H1 (cell line): Measurements from ENCODE around the gene SYK. TPM values are rescaled to one million over a fixed set of nuclear protein-coding genes. Genes with fewer than 3 reads are reported as not detected.

ENCODE experiments used
- CTCF ChIA-PET: fragments of 300-600 bp; sonication (Branson Sonifier 250); formaldehyde crosslinking; loops from one replicate; lab custom pipeline; 2021; ENCODE audit not compliant: partially characterized antibody; lab: Charles Lee
- POLR2A ChIA-PET: fragments of 300-600 bp; sonication (Branson Sonifier 250); formaldehyde crosslinking; loops from one replicate; lab custom pipeline; 2021; ENCODE audit warnings: inconsistent platforms; ENCODE audit not compliant: partially characterized antibody; lab: Charles Lee
- DNase-seq, 2 experiments: peaks; one replicate each; pipeline versions ENCODE4 v3.0.0 to v3.0.0-alpha.2; 2010 to 2022; ENCODE audit warnings: low spot score in 2 of 2, low read depth in 1 of 2, mixed read lengths in 1 of 2
- FAIRE-seq: peaks from 2 replicates; lab custom pipeline; 2011; peaks lifted over from hg19 to GRCh38; lab: Jason Lieb, UNC
- H2AFZ ChIP-seq: 2 replicates; pipeline ENCODE4 v1.8.1; 2012; ENCODE audit warnings: low read length, inconsistent platforms
- H2AK5ac ChIP-seq: 2 replicates; pipeline ENCODE4 v1.6.1; 2013; ENCODE audit warnings: low read depth, low read length
- H2BK120ac ChIP-seq: replicated peaks from 2 replicates; pipeline ENCODE3; 2013; ENCODE audit warnings: low read depth, low read length, inconsistent platforms
- H2BK12ac ChIP-seq: 2 replicates; pipeline ENCODE4 v1.6.1; 2013; ENCODE audit warnings: low read depth, low read length
- H2BK15ac ChIP-seq: 2 replicates; pipeline ENCODE4 v1.6.1; 2013; ENCODE audit warnings: low read length
- H2BK20ac ChIP-seq: 2 replicates; pipeline ENCODE4 v1.6.1; 2013; ENCODE audit warnings: low read length
- H2BK5ac ChIP-seq: 2 replicates; pipeline ENCODE4 v1.6.1; 2013; ENCODE audit warnings: low read depth, low read length
- H3K14ac ChIP-seq: 2 replicates; pipeline ENCODE4 v1.6.1; 2013; ENCODE audit warnings: inconsistent platforms; ENCODE audit not compliant: insufficient read length
- H3K18ac ChIP-seq: 2 replicates; pipeline ENCODE4 v1.6.1; 2013; ENCODE audit warnings: low read length; ENCODE audit errors: extremely low read depth
- H3K23ac ChIP-seq: 2 replicates; pipeline ENCODE4 v1.6.1; 2013; ENCODE audit warnings: inconsistent platforms; ENCODE audit not compliant: insufficient read length
- H3K23me2 ChIP-seq: 2 replicates; pipeline ENCODE4 v1.6.1; 2013; ENCODE audit warnings: low read depth, low read length
- H3K27ac ChIP-seq: 2 replicates; pipeline ENCODE4 v1.6.1; 2011; ENCODE audit warnings: low read depth, low read length, inconsistent platforms
- H3K27me3 ChIP-seq, 4 experiments: replicated peaks in 1 of 4; 1 replicate in 1 of 4; 2 replicates in 3 of 4; pipeline versions ENCODE4 v1.6.1 to v1.8.1; 2011 to 2013; ENCODE audit warnings: low read length in 3 of 4, mild to moderate bottlenecking in 3 of 4, inconsistent platforms in 2 of 4, mixed read lengths in 2 of 4, moderate library complexity in 1 of 4; ENCODE audit not compliant: control insufficient read depth in 3 of 4, insufficient read depth in 3 of 4; ENCODE audit errors: extremely low read depth in 1 of 4
- H3K36me3 ChIP-seq, 4 experiments: 2 replicates each; pipeline versions ENCODE4 v1.6.1 to v1.8.1; 2011 to 2013; ENCODE audit warnings: mild to moderate bottlenecking in 4 of 4, low read length in 3 of 4, moderate library complexity in 2 of 4, control low read depth in 1 of 4, inconsistent platforms in 1 of 4; ENCODE audit not compliant: insufficient read depth in 4 of 4, control insufficient read depth in 2 of 4
- H3K4ac ChIP-seq: replicated peaks from 2 replicates; pipeline ENCODE3; 2013; ENCODE audit warnings: low read length, low read depth, mixed read lengths, inconsistent platforms; ENCODE audit not compliant: insufficient read length
- H3K4me1 ChIP-seq, 4 experiments: replicated peaks in 1 of 4; 1 replicate in 1 of 4; 2 replicates in 3 of 4; pipeline versions ENCODE4 v1.6.1 to v1.8.1; 2011 to 2013; ENCODE audit warnings: low read length in 3 of 4, inconsistent platforms in 2 of 4, mixed read lengths in 1 of 4; ENCODE audit not compliant: insufficient read depth in 4 of 4, control insufficient read depth in 3 of 4
- H3K4me2 ChIP-seq, 2 experiments: 2 replicates each; pipeline versions ENCODE4 v1.6.1 to v1.8.1; 2011 to 2013; ENCODE audit warnings: low read depth in 2 of 2, low read length in 2 of 2, control low read depth in 1 of 2, inconsistent platforms in 1 of 2, mild to moderate bottlenecking in 1 of 2; ENCODE audit not compliant: insufficient read depth in 1 of 2
- H3K4me3 ChIP-seq, 4 experiments: fragments of 200-600, 300-600 bp in 1 of 4; sonication (generic), shearing (Covaris generic), sonication (Bioruptor Twin) in 1 of 4; 2 replicates each; pipeline versions ENCODE4 v1.5.1 to v1.8.1; 2011 to 2016; ENCODE audit warnings: low read length in 4 of 4, low read depth in 3 of 4, control low read depth in 2 of 4, inconsistent platforms in 2 of 4, mild to moderate bottlenecking in 2 of 4, mixed read lengths in 1 of 4, moderate library complexity in 1 of 4; ENCODE audit not compliant: insufficient read depth in 2 of 4; ENCODE audit errors: extremely low read depth in 1 of 4
- H3K56ac ChIP-seq: replicated peaks from 2 replicates; pipeline ENCODE3; 2013; ENCODE audit warnings: low read depth, mild to moderate bottlenecking, mixed read lengths, low read length, inconsistent platforms; ENCODE audit not compliant: insufficient read length
- H3K79me1 ChIP-seq: 2 replicates; pipeline ENCODE4 v1.6.1; 2013; ENCODE audit warnings: low read depth, low read length, control low read depth
- H3K79me2 ChIP-seq, 2 experiments: 2 replicates each; pipeline versions ENCODE4 v1.6.1 to v1.8.1; 2012 to 2013; ENCODE audit warnings: low read length in 2 of 2, mild to moderate bottlenecking in 2 of 2, inconsistent platforms in 1 of 2; ENCODE audit not compliant: insufficient read depth in 2 of 2, control insufficient read depth in 1 of 2
- H3K9ac ChIP-seq, 4 experiments: replicated peaks in 1 of 4; 1 replicate in 1 of 4; 2 replicates in 3 of 4; pipeline versions ENCODE4 v1.6.1 to v1.8.1; 2011 to 2013; ENCODE audit warnings: low read depth in 3 of 4, low read length in 3 of 4, control low read depth in 2 of 4, mild to moderate bottlenecking in 2 of 4, moderate library complexity in 2 of 4, inconsistent platforms in 1 of 4; ENCODE audit errors: extremely low read depth in 1 of 4
- H3K9me3 ChIP-seq, 2 experiments: 2 replicates each; pipeline versions ENCODE4 v1.6.1 to v1.8.1; 2012 to 2013; ENCODE audit warnings: mild to moderate bottlenecking in 2 of 2, moderate library complexity in 2 of 2, control low read depth in 1 of 2, inconsistent platforms in 1 of 2, low read depth in 1 of 2, low read length in 1 of 2, mixed read lengths in 1 of 2; ENCODE audit not compliant: insufficient read depth in 2 of 2
- H4K20me1 ChIP-seq, 2 experiments: replicated peaks in 1 of 2; 2 replicates each; pipeline versions ENCODE3 to v1.8.1; 2011 to 2013; ENCODE audit warnings: inconsistent platforms in 2 of 2, low read length in 2 of 2, mild to moderate bottlenecking in 1 of 2; ENCODE audit not compliant: insufficient read depth in 2 of 2, control insufficient read depth in 1 of 2
- H4K5ac ChIP-seq: 2 replicates; pipeline ENCODE4 v1.6.1; 2013; ENCODE audit warnings: low read length, low read depth, mixed read lengths, inconsistent platforms; ENCODE audit not compliant: insufficient read length
- H4K8ac ChIP-seq: 2 replicates; pipeline ENCODE4 v1.8.0; 2013; ENCODE audit warnings: mild to moderate bottlenecking, moderate library complexity, low read length, inconsistent platforms; ENCODE audit not compliant: insufficient read depth; ENCODE audit errors: extremely low read depth
- H4K91ac ChIP-seq: replicated peaks from 2 replicates; pipeline ENCODE3; 2013; ENCODE audit warnings: low read length, mixed read lengths, inconsistent platforms; ENCODE audit not compliant: insufficient read length
- CREB1 ChIP-seq: IDR thresholded peaks from 2 replicates; pipeline ENCODE4 v1.6.1; 2012; ENCODE audit warnings: inconsistent platforms
- HDAC2 ChIP-seq, 2 experiments: fragments of 300-600 bp in 1 of 2; sonication (generic) in 1 of 2; IDR thresholded peaks; 2 replicates each; pipeline ENCODE4 v1.6.1; 2011 to 2012; ENCODE audit warnings: low read depth in 2 of 2, low read length in 2 of 2, mild to moderate bottlenecking in 2 of 2, moderate library complexity in 2 of 2, borderline replicate concordance in 1 of 2, inconsistent platforms in 1 of 2
- KDM4A ChIP-seq: IDR thresholded peaks from one replicate; pipeline ENCODE4 v1.7.1; 2012; ENCODE audit warnings: low read depth, mild to moderate bottlenecking, moderate library complexity, low read length, inconsistent platforms; ENCODE audit not compliant: severe bottlenecking
- MAX ChIP-seq: IDR thresholded peaks from 2 replicates; pipeline ENCODE4 v1.6.1; 2012; ENCODE audit warnings: inconsistent platforms
- NRF1 ChIP-seq: IDR thresholded peaks from 2 replicates; pipeline ENCODE4 v1.6.1; 2011; ENCODE audit warnings: mild to moderate bottlenecking, low read depth, low read length, improper control_type of control experiment
- SP4 ChIP-seq: IDR thresholded peaks from 2 replicates; pipeline ENCODE4 v1.6.1; 2012; ENCODE audit warnings: low read length, inconsistent platforms
- TAF7 ChIP-seq: optimal IDR thresholded peaks from 2 replicates; pipeline ENCODE3; 2011; ENCODE audit warnings: low read depth, mild to moderate bottlenecking, inconsistent platforms, low read length, moderate library complexity, borderline replicate concordance
- ZNF274 ChIP-seq: IDR thresholded peaks from 2 replicates; pipeline ENCODE4 v1.7.0; 2012; ENCODE audit warnings: low read length, borderline replicate concordance; ENCODE audit errors: extremely low read depth
- WGBS, 2 experiments: shearing (Covaris generic) in 1 of 2; methylation state at CpG; one replicate each; pipeline versions ENCODE4 v1.1.6 to v1.1.7; 2013 to 2015; ENCODE audit warnings: low lambda C conversion rate in 2 of 2, mixed read lengths in 2 of 2, inconsistent platforms in 1 of 2, low coverage in 1 of 2, missing lambda C conversion rate in 1 of 2; ENCODE audit not compliant: insufficient replicate concordance in 2 of 2, insufficient coverage in 1 of 2, insufficient read length in 1 of 2; ENCODE audit errors: extremely low coverage in 1 of 2, missing lambda C conversion rate in 1 of 2; 5-methylcytosine and 5-hydroxymethylcytosine counted together
- polyA plus RNA-seq, 7 experiments: library from polyadenylated mRNA; depleted of rRNA in 3 of 7; stranded (reverse) in 5 of 7; unstranded in 2 of 7; fragments of >200 nt in 5 of 7; fragments of 200-250 nt in 2 of 7; gene quantifications; 1 replicate in 5 of 7; 2 replicates in 1 of 7; 4 replicates in 1 of 7; pipeline versions ENCODE4 v1.2.1 to v1.2.3, GENCODE V29; 2011 to 2013; ENCODE audit warnings: missing spikeins in 2 of 7, mixed read lengths in 2 of 7
- total RNA-seq: library from RNA; stranded (reverse); fragmentation: NEBNext Ultra II Directional; extraction: Animal tissue kit (Norgen Biotek cat#: 25700); gene quantifications from 2 replicates; pipeline ENCODE4 v1.2.1, GENCODE V29; 2021
- TF ChIP-seq, protein P1 (sequence below): IDR thresholded peaks from 2 replicates; pipeline ENCODE4 v1.6.1; 2011; ENCODE audit warnings: low read depth, mild to moderate bottlenecking, low read length; ENCODE audit not compliant: insufficient read depth

SYK gene
- total and polyA plus RNA-seq, 2 of the 8 experiments (the other 6 are each of a cell fraction or from before 2014, with no cell fraction given), result 1.5 to 4.4 TPM

DNA sequence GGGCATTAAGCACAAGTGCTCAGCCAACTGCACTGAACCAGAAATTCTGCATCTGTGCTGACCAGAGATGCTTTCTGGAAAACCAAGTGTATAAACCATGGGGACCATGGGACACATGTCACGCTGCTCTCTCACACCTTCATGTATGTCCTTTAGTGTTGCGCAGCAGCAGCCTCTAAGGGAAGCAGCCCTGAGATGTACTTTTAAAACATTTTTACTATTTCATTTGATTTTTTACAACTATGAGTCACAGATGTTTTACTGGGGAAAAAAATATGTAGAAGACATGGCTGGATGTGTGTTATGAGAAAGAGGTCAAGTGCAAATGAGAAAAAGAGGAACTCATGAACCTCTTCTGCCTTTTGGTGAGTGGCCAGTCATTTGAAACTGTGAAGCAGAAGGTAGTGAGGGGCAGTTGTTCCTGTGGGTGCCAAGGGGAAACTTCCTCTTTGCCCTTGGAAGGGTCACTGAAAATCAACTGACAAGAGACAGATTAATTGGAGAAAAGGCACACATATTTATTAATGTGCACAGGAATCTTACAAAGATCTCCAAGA is 31.4 kb upstream of the SYK start:
- Histone ChIP-seq H3K4me2 (no peak overlapping the region), H3K36me3 (no peaks in the 10 kb centered on the region), H4K91ac (no peak overlapping the region), H3K27ac (no peak overlapping the region), H3K9me3 (peaks cover 34 to 42% of the 10 kb centered on the region in 2 experiments), H3K4me3 (no peak overlapping the region), H3K9ac (no peak overlapping the region), H2AFZ (no peak overlapping the region), H2BK5ac (no peak overlapping the region), H4K8ac (no peak overlapping the region), H3K56ac (no peak overlapping the region), H3K79me1 (no peaks in the 10 kb centered on the region), H2BK120ac (no peak overlapping the region), H3K27me3 (no peaks in the 10 kb centered on the region), H3K23me2 (no peaks in the 10 kb centered on the region), H2BK15ac (no peak overlapping the region), H4K5ac (no peak overlapping the region), H4K20me1 (no peaks in the 10 kb centered on the region), H3K23ac (no peak overlapping the region), H3K18ac (no peak overlapping the region), H3K4ac (no peak overlapping the region), H2BK20ac (no peak overlapping the region), H3K14ac (no peak overlapping the region), H2AK5ac (no peak overlapping the region), H3K4me1 (no peaks in the 10 kb centered on the region; a peak in 1 of 7 replicates), H2BK12ac (no peak overlapping the region), H3K79me2 (no peaks in the 10 kb centered on the region)
- POLR2A ChIA-PET, result no interaction called here
- no peak for DNase-seq
- 96% methylated on average over 2 of the region's 2 CpGs; no CpG with 5 or more reads in 1 of the 2 experiments for WGBS, 2 experiments
- no peak for FAIRE-seq
- CTCF ChIA-PET, result interaction anchor here (1.6 kb wide), 1 partner anchor 68 kb away, joined by 3 read pairs; no protein-coding TSS in a partner anchor
- no peak for TF ChIP-seq HDAC2 (IDR thresholded peaks at IDR 0.05; ENCODE audit: borderline replicate concordance in 1 of 2, low read depth in 2 of 2, low read length in 2 of 2)
- no peak for TF ChIP-seq SP4
- TF ChIP-seq CREB1, result no peak
- TF ChIP-seq MAX, result no peak
- TF ChIP-seq ZNF274, result no peak
- TF ChIP-seq, protein P1, sequence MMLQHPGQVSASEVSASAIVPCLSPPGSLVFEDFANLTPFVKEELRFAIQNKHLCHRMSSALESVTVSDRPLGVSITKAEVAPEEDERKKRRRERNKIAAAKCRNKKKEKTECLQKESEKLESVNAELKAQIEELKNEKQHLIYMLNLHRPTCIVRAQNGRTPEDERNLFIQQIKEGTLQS, result no peak
- no peak for TF ChIP-seq NRF1
- TF ChIP-seq TAF7, result no peak
- TF ChIP-seq KDM4A, result no peak
